ENCODE results near the gene SLC25A10. TPM values are rescaled to one million over a fixed set of nuclear protein-coding genes. Genes with fewer than 3 reads are reported as not detected.

The SLC25A10 gene
- total and polyA plus RNA-seq, 8 donors, result 12.0 to 55.8 (median 24.1) TPM

DNA sequence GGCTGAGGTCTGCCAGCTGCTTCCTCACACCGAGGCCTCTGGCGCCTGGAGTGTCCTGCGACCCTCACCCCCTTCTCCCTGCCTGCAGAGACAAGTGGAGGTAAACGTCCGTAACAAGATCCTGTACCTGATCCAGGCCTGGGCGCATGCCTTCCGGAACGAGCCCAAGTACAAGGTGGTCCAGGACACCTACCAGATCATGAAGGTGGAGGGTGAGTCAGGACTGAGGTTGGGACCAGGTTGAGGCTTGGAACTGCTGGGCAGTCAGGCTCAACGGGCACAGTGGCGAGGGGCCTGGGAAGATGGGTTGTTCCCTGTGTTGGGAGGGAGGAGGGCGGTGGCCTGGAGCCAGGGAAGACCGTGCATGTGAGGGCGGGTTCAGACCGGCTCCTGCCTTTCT, 23.5 kb upstream of the SLC25A10 start:
- no peak for FAIRE-seq
- WGBS, 2 donors, result 89 to 92% methylated on average over 14 of the region's 14 CpGs

DNA sequence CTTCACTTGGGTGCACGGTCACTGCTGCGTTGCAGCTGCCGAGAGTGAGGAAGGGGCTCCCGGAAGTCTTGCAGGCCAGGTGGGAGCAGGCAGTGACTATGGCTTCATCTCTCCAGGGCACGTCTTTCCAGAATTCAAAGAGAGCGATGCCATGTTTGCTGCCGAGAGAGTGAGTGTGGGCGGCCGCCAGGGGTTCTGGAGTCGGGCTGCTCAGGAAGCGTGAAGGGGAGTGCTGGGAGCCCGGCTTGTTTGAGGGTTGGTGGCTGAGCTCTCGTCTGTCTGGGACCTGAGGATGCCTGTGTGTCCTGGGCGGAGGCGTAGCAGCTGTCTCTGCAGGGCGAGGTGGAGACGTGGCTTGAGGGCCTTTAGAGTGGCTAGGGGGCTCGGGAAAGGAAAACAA, 22.0 kb upstream of the SLC25A10 start:
- 91 to 92% methylated on average over 18 of the region's 18 CpGs for WGBS, 2 donors
- Histone ChIP-seq H3K9me3 (no peaks in the 10 kb centered on the region), H3K27me3 (no peaks in the 10 kb centered on the region), H3K4me3 (no peak overlapping the region), H3K27ac (no peak overlapping the region), H3K36me3 (peaks cover 4 to 72% (median 31%) of the 10 kb centered on the region in 3 donors), H3K4me1 (peaks cover 4 to 5% (median 5%) of the 10 kb centered on the region in 3 donors)
- ATAC-seq (no peak), FAIRE-seq (no peak), DNase-seq (peak in 1 of 6 donors; percentile 56)
- intact Hi-C loops (cut with DNase I), result no loop called here
- no peak for TF ChIP-seq CTCF (IDR thresholded peaks at IDR 0.05)

More for the DNA sequence above, 23.5 kb upstream of the SLC25A10 start:
- TF ChIP-seq CTCF (IDR thresholded peaks at IDR 0.05), result no peak
- DNase-seq (peak in 1 of 6 donors; percentile 72), ATAC-seq (no peak)
- no peak overlapping the region for H3K27ac ChIP-seq
- intact Hi-C loops (cut with DNase I), result no loop called here
- no peaks in the 10 kb centered on the region for H3K9me3 ChIP-seq
- H3K4me3 ChIP-seq, result no peak overlapping the region
- peaks cover 4 to 60% (median 17%) of the 10 kb centered on the region in 3 donors for H3K36me3 ChIP-seq
- no peaks in the 10 kb centered on the region for H3K27me3 ChIP-seq
- peaks cover 9 to 11% (median 10%) of the 10 kb centered on the region in 3 donors for H3K4me1 ChIP-seq

DNA sequence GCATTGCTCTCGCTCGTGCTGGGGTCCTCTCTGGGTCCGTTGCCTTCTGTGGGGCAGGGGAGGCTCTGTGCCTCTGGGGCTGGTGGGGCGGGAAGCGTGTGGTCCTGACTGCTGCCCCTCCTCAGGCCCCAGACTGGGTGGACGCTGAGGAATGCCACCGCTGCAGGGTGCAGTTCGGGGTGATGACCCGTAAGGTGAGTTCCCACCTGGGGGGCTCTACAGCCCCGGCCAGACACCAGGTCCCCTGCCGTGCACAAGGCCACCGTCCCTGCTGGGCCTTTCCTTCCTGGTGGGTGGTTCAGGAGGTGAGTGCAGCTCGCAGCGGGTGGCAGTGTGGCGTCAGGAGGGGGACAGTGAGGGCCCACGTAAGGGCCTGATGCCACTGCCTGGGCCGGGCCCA, 21.5 kb upstream of the SLC25A10 start:
- intact Hi-C loops (cut with DNase I), result no loop called here
- Histone ChIP-seq H3K36me3 (peaks cover 4 to 77% (median 36%) of the 10 kb centered on the region in 3 donors), H3K4me3 (no peak overlapping the region), H3K9me3 (no peaks in the 10 kb centered on the region), H3K27ac (no peak overlapping the region), H3K4me1 (peaks cover 0 to under 1% (median under 1%) of the 10 kb centered on the region in 3 donors), H3K27me3 (no peaks in the 10 kb centered on the region)
- FAIRE-seq, result no peak
- DNase-seq, result peak in 1 of 6 donors; percentile 70
- no peak for ATAC-seq
- 89% methylated on average over 17 of the region's 17 CpGs for WGBS, 2 donors
- TF ChIP-seq CTCF (IDR thresholded peaks at IDR 0.05), result no peak

- FAIRE-seq, result no peak
- H3K36me3 ChIP-seq, result peaks cover 4 to 82% (median 37%) of the 10 kb centered on the region in 3 donors
Measured at GRCh38 chr17:81691196-81691595, 20.9 kb upstream of the SLC25A10 start.

More at GRCh38 chr17:81691196-81691595, 20.9 kb upstream of the SLC25A10 start:
- TF ChIP-seq CTCF (IDR thresholded peaks at IDR 0.05), result no peak
- no peaks in the 10 kb centered on the region for H3K4me1 ChIP-seq
- DNase-seq (peak in 1 of 6 donors; percentile 49), ATAC-seq (no peak)
- no peak overlapping the region for H3K27ac ChIP-seq
- H3K4me3 ChIP-seq, result no peak overlapping the region
- H3K9me3 ChIP-seq, result no peaks in the 10 kb centered on the region
- WGBS, 2 donors, result 88 to 92% methylated on average over 18 of the region's 18 CpGs
- intact Hi-C loops (cut with DNase I), result no loop called here
- no peaks in the 10 kb centered on the region for H3K27me3 ChIP-seq

All from pancreas (tissue), 10 donors.